HL-60/S4 treated with retinoic acid at 250 ng/mL for 4 days and 3 days (cell line): Measurements from ENCODE around the gene SMAD6.

Experiments used
- in situ Hi-C: fragments of 300-500 bp; cut with MboI; formaldehyde crosslinking; loops from 2 replicates; pipeline ENCODE4 v1.7.0; 2022; ENCODE audit warnings: low sequenced_read_pairs

The SMAD6 gene

GRCh38 chr15:66719471-66719870, 17.4 kb downstream of the SMAD6 start:
- in situ Hi-C loops, result no loop called here

DNA sequence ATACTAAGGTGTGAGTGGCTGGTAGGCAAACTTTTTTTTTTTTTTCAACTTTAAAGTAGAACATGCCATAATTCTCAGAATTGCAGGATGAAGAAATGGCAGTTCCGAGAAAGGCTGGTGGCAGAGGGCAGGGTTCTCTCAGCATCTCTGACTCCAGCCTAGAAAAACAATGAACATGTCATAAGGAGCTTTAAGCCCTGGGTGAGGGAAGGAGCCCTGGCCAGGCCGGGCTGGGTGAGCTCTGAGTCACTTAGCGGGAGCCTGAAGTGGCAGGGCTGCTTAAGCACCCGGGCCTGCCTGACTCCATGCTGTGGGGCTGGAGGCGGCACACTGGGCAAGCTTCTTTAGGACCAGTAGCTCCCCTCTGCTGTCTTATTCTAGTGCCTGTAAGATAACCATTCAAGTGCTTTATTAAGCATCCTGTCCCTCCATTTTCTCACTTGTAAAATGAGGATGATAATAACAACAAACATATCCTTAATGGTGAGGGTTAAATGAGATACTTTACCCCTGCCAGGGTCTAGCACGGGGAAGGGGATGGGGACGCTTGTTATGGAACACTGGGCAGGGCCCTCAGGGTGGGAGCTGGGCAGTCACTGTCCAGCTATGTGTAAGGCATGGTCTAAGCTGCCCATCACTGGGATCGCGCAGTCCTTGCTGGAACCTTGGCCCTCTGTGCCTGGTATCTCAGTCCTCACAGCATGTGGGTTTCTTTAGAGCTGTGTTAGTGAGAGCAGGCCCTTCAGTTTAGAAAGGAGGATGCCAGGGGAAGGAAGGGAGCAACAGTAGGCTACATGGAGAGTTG, 18.4 kb downstream of the SMAD6 start:
- in situ Hi-C loops, result no loop called here

DNA sequence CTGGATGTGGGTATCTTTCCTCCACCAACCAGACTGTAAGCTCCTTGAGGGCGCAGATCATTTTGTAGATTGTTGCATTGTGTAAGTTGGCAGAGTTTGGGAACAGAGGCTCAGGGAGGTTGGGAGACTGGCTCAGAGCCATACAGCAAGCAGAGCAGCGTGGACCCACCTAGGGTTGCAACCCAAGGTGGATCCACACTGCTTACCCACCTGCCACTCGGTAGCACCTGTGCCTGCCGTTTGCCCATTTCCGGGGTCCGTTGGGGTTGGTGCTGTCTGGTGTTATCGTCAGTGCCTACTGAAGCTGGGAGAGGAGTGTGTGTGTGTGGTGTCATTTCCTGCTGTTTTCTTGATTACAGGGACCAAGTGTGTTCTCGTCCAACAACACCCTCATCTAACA, 19.0 kb downstream of the SMAD6 start:
- in situ Hi-C loops, result no loop called here

GRCh38 chr15:66721501-66721937, 19.5 kb downstream of the SMAD6 start:
- in situ Hi-C loops, result no loop called here

GRCh38 chr15:66721954-66722353, 19.9 kb downstream of the SMAD6 start:
- in situ Hi-C loops, result no loop called here

GRCh38 chr15:66722757-66723540, 20.9 kb downstream of the SMAD6 start:
- in situ Hi-C loops, result no loop called here

DNA sequence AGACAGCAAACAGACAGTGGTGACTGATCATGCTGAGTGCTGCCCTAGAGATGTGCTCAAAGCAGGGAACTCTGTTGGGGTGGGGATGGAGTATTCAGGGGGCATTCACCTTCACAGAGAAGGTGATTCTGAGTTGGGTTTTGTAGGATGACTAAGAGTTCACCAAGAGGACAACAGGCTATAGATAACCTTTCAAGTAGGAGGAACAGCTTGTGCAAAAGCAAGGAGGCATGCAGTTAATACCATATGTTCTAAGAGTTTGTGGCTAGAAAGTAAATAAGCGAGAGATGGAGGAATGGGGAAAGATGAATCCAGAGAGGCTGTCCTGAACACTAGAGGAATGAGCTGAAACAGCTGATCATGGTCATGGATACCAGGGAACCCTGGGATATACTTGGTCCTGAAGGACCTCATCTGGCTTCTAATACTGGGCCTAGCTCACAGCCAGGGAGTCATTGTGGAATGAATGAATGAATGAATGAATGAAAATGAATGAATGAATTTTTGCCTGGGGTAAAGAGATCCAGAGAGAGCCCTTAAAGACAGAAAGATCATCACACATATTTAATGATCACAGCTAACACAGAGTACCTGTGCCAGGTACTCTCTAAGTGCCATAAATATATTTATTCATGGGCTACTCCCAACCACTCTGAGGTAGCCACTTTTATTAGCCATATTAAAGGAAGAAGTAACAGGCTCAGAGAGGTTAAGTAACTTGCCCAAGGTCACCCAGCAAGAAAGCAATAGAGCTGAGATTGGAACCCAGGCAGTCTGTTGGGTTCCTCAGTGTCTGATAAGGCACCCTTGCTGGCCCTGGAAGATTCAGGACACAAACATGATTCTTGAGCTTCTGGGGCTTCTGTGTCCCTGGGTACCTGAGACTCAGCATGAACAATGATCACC, 22.0 kb downstream of the SMAD6 start:
- in situ Hi-C loops, result no loop called here

DNA sequence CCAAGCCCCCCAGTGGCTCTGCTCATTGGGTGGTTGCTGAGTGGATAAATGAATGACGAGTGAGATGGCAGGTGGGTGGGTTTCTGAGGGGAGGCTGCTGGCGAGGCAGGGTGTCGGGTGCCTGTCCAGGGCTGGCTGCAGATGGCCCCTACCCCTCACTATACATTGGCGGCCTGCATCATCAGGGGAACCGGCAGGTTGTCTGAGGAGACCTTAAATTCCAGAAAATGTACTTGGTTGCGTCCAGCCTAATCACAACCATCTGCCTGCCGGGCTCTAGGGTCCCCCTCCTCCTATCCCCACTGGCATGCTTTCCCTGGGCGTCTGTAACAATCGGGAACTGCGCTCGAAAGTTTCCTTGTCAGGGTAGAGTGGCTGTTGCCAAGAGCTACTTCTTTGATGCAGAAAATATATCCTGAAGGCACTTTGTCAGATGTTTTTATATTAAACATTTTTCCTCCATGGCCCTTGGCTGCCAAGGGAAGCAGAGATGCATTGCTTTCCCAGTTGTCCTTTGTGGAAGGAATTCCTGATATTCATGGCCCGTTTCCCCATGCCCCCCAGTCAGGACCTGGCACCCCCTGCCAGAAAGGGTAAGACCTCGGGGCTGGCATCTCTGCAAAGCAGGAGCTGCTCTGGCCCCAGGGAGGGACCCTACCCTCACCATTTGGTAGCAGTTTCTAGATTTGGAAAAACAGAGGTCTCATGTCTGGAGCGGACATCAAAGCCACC, 22.9 kb downstream of the SMAD6 start:
- in situ Hi-C loops, result no loop called here

DNA sequence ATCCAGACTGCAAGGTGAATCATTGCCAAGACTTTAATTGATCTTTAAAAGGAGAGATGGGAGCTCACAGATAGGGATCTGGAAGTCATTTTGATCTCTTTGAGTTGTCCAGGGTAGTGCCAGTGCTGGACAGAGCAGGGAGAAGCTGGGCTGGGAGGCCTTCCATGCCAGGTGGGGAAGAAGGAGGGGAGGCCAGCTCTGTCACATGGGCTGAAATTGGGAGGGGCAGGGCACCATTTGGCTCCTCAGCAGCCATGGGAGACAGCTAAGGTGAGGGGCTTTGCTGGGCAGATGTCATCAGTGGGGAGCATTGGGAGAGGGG, 23.4 kb downstream of the SMAD6 start:
- in situ Hi-C loops, result no loop called here

DNA sequence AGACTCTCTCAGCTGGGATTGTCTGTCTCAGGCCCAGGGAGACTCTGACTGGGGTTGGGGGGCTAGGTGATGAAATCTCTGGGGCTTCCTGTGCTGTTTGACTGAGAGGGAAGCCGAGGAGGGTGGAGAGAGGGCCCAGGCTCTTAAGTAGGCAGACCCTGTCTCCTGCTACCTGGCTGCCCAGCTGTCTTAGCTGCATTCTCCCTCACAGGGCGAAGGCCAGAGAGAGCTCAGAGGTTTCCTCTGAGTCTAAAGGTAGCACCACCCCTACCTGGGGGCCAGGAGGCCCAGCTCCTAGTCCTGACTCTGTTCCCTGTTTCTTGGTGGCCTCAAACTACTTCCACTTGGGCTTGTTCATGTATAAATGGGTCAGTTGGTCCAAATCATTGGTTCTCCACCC, 24.4 kb downstream of the SMAD6 start:
- in situ Hi-C loops, result no loop called here

- in situ Hi-C loops, result no loop called here
Observed at GRCh38 chr15:66729331-66729951, 27.4 kb downstream of the SMAD6 start.

GRCh38 chr15:66730168-66731021, 28.4 kb downstream of the SMAD6 start:
- in situ Hi-C loops, result no loop called here

GRCh38 chr15:66733976-66734375, 31.9 kb downstream of the SMAD6 start:
- in situ Hi-C loops, result no loop called here

DNA sequence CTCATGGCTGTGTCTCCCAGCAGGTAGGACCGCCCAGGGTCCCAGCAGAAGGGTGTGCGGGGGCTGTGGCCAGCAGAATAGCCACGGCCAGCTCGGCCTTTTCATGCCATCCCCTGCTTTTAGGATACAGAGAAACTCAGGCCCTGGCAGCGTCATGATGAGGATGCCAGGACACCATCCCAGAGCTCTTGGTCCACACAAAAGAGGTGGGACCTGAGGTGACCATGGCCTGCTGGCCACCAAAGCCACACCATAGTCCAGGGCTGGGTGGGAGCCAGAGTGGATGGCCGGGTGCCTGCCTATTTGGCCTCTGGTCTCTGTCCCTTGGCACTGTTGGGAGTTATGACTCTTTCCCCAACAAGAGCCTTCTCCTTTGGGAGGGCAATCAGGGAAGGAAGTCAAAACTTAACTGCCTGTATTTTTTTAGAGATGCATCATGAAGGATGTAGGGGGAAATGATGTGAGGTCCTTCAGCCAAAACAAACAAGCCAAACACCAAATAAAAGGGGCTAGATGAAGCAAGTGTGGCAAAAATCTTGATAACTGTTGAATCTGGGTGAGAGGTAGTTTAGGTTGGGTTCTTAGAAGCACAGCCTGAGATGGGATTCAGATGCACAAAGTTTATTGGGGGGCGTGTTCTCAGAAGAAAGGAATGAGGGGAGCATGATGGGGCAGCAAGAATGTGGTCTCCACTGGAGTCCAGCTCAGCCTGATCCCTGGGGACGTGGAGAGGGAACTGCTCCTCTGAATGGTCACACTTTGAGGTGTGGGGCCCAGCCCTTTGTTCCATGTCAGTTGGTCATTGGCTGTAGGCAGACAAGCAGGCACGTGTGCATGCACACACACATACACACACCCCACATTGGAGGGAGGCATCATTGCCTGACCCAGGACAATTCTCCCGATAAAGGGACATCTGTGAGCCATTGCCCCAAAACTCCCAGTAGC, 33.2 kb downstream of the SMAD6 start:
- in situ Hi-C loops, result no loop called here

GRCh38 chr15:66735909-66736305, 33.9 kb downstream of the SMAD6 start:
- in situ Hi-C loops, result no loop called here

DNA sequence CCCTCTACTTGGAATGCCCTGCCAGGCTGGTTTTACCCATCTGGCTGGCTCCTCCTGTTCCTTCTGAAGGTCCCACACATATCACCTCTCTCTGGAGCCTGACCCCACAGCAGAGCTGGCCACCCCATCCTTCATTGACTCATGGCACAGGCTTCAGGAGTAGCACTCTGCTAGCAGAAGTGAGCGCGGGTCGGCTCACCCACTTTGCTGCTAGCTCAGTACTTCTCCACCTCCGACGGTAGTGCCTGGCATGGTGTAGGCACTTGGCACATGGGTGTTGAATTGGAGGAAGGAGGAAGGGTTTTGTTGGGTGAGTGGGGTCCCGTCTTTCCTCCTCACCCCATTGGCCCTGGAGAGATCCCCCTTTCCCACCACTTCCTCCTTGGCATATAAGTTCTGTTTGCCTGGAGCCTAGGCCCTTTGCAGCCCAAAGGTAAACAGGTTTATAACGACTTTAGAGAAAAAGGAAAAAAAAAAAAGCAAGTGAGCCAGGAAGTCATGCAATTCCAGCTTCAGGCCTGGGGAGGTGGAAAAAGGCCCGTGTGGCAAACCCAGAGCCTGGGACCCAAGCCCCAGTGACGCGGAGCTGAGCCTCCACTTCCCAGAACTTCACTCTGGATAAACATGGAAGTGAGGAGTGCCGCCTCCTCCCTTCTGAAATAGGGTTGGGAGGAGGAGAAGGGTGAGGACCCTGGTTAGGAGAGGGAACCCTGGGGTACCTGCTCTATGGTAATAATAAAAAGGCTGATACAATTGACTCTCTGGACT, 35.4 kb downstream of the SMAD6 start:
- in situ Hi-C loops, result no loop called here

GRCh38 chr15:66738116-66738515, 36.1 kb downstream of the SMAD6 start:
- in situ Hi-C loops, result no loop called here
